NCI-H526 (cell line): Measurements from ENCODE around the gene DAAM2.

ENCODE experiments used
- DNase-seq, 2 experiments: peaks; one replicate each; lab custom pipeline; 2025; lab: John Stamatoyannopoulos, UW

Gene DAAM2

GRCh38 chr6:39953076-39953618, 161.0 kb downstream of the DAAM2 start:
- DNase-seq, result no peak
